Prostate gland (tissue), 2 donors: ENCODE measurements around the gene NEDD4. TPM values are rescaled to one million over a fixed set of nuclear protein-coding genes. Genes with fewer than 3 reads are reported as not detected.
A peak's percentile ranks its signal among the peaks of the same experiment; 100 is the strongest.
"Not testable (repeated sequence)": the region's sequence is repeated elsewhere in the genome, so short reads cannot be mapped to it uniquely, and the experiment has no call there.

Experiments
- DNase-seq: peaks from one replicate; pipeline ENCODE4 v3.0.0-alpha.2; 2019; ENCODE audit warnings: low spot score
- H3K27ac ChIP-seq, 2 donors: fragments of 200-600 bp; sonication (generic); 2 replicates each; pipeline ENCODE4 v1.5.1; 2017 to 2019
- H3K27me3 ChIP-seq: fragments of 200-600 bp; sonication (generic); replicated peaks from 2 replicates; pipeline ENCODE4 v1.5.1; 2019; ENCODE audit not compliant: insufficient read depth
- H3K36me3 ChIP-seq, 2 donors: fragments of 200-600 bp; sonication (generic); 1 replicate in 1 of 2; 2 replicates in 1 of 2; pipeline versions ENCODE4 v1.5.1 to v1.8.1; 2017 to 2019
- H3K4me1 ChIP-seq: fragments of 200-600 bp; sonication (generic); replicated peaks from 2 replicates; pipeline ENCODE4 v1.5.1; 2019
- H3K4me3 ChIP-seq, 2 donors: fragments of 200-600 bp; sonication (generic); 2 replicates each; pipeline ENCODE4 v1.5.1; 2017 to 2019
- H3K9me3 ChIP-seq: fragments of 200-600 bp; sonication (generic); 2 replicates; pipeline ENCODE4 v1.5.1; 2017
- POLR2A ChIP-seq: fragments of 450-650 bp; IDR thresholded peaks from one replicate; pipeline ENCODE4 v1.6.1; 2016; ENCODE audit warnings: antibody characterized with exemption, mild to moderate bottlenecking
- POLR2AphosphoS5 ChIP-seq: sonication (generic); formaldehyde crosslinking; IDR thresholded peaks from one replicate; pipeline ENCODE4 v1.6.1; 2017; ENCODE audit warnings: antibody characterized with exemption
- WGBS: methylation state at CpG from one replicate; pipeline ENCODE4 v1.1.5; 2018; 5-methylcytosine and 5-hydroxymethylcytosine counted together
- intact Hi-C: fragments of 100-400 bp; cut with DNase I; formaldehyde crosslinking; loops from one replicate; pipeline ENCODE4 v1.14.2; 2022
- total RNA-seq, 2 donors: library from RNA; depleted of rRNA; stranded (reverse); fragments of >200 nt; gene quantifications; one replicate each; pipeline ENCODE4 v1.1.0, GENCODE V29; 2016
- TF ChIP-seq, protein P1 (sequence below), 4 experiments: fragments of 200-600 bp in 2 of 4; fragments of 450-650 bp in 2 of 4; sonication (generic) in 2 of 4; IDR thresholded peaks; 1 replicate in 3 of 4; 2 replicates in 1 of 4; pipeline ENCODE4 v1.5.1; 2016 to 2019; ENCODE audit warnings: antibody characterized with exemption in 4 of 4, mild to moderate bottlenecking in 2 of 4, moderate library complexity in 2 of 4

NEDD4 gene
- total RNA-seq, 2 donors from 2014 or later = 9.5 to 14.8 TPM

DNA sequence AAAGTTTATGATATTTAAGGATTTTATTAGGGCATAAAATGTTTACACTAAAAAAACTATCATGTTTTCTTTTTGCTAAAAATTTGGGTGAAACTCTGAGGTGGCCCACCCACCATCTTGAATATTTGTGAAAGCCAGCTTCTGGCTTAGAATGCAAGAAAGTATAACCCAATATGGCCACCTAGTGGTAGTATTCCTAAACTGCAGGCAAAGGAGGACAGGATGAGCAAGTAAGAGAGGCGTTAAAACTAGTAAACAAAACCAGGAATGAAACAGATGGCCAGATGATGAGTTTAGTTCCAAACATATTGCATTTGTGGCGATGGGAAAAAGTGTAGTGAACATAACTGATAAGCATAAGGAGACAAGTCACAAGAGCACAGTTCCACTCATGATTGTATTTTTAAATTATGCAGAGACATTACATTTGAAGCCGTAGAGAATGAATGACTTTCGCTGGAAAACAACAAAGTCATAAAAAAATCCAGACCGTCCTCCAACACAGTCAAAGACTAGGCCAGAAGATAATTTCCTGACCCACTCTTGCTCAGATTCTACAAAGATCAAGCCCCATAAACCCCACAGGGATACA is 147.2 kb downstream of the NEDD4 start:
- WGBS = 46% methylated on average over 5 of the region's 5 CpGs
- no peak overlapping the region for H3K27ac ChIP-seq
- H3K4me1 ChIP-seq = no peaks in the 10 kb centered on the region
- intact Hi-C loops = loop anchor here (2.0 kb wide), 1 partner anchor 197 kb away; no protein-coding TSS in a partner anchor
- no peaks in the 10 kb centered on the region for H3K36me3 ChIP-seq
- H3K27me3 ChIP-seq = no peaks in the 10 kb centered on the region
- no peaks in the 10 kb centered on the region for H3K9me3 ChIP-seq
- no peak overlapping the region for H3K4me3 ChIP-seq
- DNase-seq = peak; percentile 66
- TF ChIP-seq POLR2AphosphoS5 (no peak), POLR2A (no peak)
- TF ChIP-seq, protein P1, sequence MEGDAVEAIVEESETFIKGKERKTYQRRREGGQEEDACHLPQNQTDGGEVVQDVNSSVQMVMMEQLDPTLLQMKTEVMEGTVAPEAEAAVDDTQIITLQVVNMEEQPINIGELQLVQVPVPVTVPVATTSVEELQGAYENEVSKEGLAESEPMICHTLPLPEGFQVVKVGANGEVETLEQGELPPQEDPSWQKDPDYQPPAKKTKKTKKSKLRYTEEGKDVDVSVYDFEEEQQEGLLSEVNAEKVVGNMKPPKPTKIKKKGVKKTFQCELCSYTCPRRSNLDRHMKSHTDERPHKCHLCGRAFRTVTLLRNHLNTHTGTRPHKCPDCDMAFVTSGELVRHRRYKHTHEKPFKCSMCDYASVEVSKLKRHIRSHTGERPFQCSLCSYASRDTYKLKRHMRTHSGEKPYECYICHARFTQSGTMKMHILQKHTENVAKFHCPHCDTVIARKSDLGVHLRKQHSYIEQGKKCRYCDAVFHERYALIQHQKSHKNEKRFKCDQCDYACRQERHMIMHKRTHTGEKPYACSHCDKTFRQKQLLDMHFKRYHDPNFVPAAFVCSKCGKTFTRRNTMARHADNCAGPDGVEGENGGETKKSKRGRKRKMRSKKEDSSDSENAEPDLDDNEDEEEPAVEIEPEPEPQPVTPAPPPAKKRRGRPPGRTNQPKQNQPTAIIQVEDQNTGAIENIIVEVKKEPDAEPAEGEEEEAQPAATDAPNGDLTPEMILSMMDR (IDR thresholded peaks at IDR 0.05) = peak; percentile 73 to 80 (median 74)

DNA sequence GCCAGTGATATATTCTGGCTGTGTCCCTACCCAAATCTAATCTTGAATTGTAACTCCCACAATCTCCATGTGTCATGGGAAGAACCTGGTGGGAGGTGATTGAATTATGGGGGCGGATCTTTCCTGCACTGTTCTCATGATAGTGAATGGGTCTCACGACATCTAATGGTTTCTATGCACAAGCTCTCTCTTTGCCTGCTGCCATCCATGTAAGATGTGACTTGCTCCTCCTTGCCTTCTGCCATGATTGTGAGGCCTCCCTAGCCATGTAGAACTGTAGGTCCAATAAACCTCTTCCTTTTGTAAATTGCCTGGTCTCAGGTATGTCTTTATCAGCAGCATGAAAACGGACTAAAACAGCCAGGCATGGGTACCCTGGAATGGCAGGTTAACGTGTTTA is 150.5 kb downstream of the NEDD4 start:
- H3K27me3 ChIP-seq = not testable (repeated sequence)

DNA sequence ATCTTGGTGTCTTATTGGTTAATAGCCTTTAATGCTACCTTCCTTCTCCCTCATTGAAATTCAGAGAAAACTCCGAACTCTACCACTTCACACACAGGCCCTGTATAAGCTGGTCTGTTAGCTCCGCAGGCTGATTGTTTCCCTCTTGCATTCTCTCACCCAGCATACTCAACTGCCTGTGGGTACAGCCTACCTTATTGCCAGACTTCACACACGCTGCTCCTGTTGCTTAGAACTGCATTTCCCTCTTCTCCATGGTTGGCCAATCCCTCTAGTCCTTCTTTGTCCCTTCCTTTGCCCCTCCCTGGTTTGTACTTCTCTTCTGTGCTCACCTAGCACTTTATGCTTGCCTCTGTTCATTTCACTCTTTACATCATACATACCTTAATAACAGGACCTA is 157.5 kb downstream of the NEDD4 start:
- Histone ChIP-seq H3K27ac (no peak overlapping the region), H3K27me3 (no peaks in the 10 kb centered on the region), H3K9me3 (no peaks in the 10 kb centered on the region), H3K4me1 (no peaks in the 10 kb centered on the region), H3K4me3 (no peak overlapping the region), H3K36me3 (no peaks in the 10 kb centered on the region)
- TF ChIP-seq POLR2AphosphoS5 (no peak), POLR2A (no peak)
- TF ChIP-seq, protein P1 (IDR thresholded peaks at IDR 0.05) = no peak
- WGBS = 98% methylated on average over 3 of the region's 3 CpGs
- intact Hi-C loops = no loop called here
- no peak for DNase-seq

More for the DNA sequence above, 150.5 kb downstream of the NEDD4 start:
- intact Hi-C loops, H3K4me3 ChIP-seq, H3K36me3 ChIP-seq, DNase-seq, H3K9me3 ChIP-seq, H3K4me1 ChIP-seq, H3K27ac ChIP-seq: not testable (repeated sequence)
- WGBS = 96% methylated on average over 4 of the region's 4 CpGs

DNA sequence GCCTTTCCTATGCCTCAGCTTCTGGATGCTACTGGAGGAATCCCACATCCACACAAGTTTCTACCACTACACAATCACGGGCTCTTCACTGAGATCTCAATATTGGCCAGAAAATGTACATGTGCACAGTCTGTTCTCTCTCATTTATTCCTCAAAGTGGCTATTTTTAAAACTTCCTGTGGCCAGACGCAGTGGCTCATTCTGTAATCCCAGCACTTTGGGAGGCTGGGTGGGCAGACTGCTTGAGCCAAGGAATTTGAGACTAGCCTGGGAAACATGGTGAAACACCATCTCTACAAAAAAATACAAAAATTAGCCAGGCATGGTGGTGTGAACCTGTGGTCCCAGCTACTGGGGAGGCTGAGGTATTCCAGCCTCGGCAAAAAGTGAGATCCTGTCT is 159.1 kb downstream of the NEDD4 start:
- H3K36me3 ChIP-seq = no peaks in the 10 kb centered on the region
- intact Hi-C loops = no loop called here
- H3K27ac ChIP-seq = no peak overlapping the region
- no peak overlapping the region for H3K4me3 ChIP-seq
- no peaks in the 10 kb centered on the region for H3K9me3 ChIP-seq
- DNase-seq = no peak
- WGBS = 80% methylated on average over 3 of the region's 3 CpGs
- TF ChIP-seq POLR2AphosphoS5 (no peak), POLR2A (no peak)
- TF ChIP-seq, protein P1 (IDR thresholded peaks at IDR 0.05) = no peak
- no peaks in the 10 kb centered on the region for H3K27me3 ChIP-seq
- H3K4me1 ChIP-seq = no peaks in the 10 kb centered on the region

DNA sequence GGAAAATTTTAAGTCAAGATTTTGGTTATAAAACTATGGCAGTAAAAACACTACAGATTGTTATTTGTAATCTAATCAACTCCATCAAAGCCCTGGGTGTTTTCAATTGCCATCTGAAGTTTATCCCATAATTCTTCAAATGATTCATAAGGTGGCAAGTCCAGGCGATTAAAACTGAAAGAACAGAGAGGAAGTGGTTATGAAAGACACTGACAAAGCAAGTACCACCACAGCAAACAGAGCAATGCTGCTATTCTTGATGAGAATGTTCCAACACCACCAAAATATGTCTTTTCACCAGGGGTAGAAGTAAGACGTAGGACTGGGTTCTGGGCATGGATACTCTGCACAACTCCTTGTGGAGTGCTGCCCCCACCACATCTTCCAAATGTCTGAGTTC is 163.6 kb downstream of the NEDD4 start:
- Histone ChIP-seq H3K9me3 (no peaks in the 10 kb centered on the region), H3K27me3 (no peaks in the 10 kb centered on the region), H3K27ac (no peak overlapping the region), H3K4me3 (no peak overlapping the region), H3K36me3 (no peaks in the 10 kb centered on the region), H3K4me1 (no peaks in the 10 kb centered on the region)
- 53% methylated on average over 2 of the region's 2 CpGs for WGBS
- DNase-seq = no peak
- intact Hi-C loops = no loop called here
- TF ChIP-seq POLR2A (no peak), POLR2AphosphoS5 (no peak)
- TF ChIP-seq, protein P1 (IDR thresholded peaks at IDR 0.05) = no peak
